GM23338 (cell line): Measurements from ENCODE around the gene CHN2. TPM values are rescaled to one million over a fixed set of nuclear protein-coding genes. Genes with fewer than 3 reads are reported as not detected.

Experiments used
- ATAC-seq: fragments of 200-7000 bp; cut with Tn5 transposase; 3 replicates; pipeline ENCODE4 v1.9.1; 2020
- DNase-seq: peaks from one replicate; pipeline ENCODE4 v3.0.0-alpha.2; 2015; ENCODE audit warnings: low spot score
- H2AFZ ChIP-seq: fragments of 200-600 bp; sonication (generic); 2 replicates; pipeline ENCODE4 v1.8.0; 2016; ENCODE audit warnings: antibody characterized with exemption, mild to moderate bottlenecking, moderate library complexity
- H3F3A ChIP-seq: fragments of 200-600 bp; sonication (generic); replicated peaks from 2 replicates; pipeline ENCODE4 v1.8.0; 2017; ENCODE audit warnings: antibody characterized with exemption, mixed run types, low read depth
- H3K27ac ChIP-seq: fragments of 200-600 bp; sonication (generic); 2 replicates; pipeline ENCODE4 v1.6.1; 2016; ENCODE audit warnings: low read depth
- H3K27me3 ChIP-seq: fragments of 200-600 bp; sonication (generic); 2 replicates; pipeline ENCODE4 v1.8.0; 2016; ENCODE audit warnings: mild to moderate bottlenecking, mixed run types, moderate library complexity; ENCODE audit not compliant: insufficient read depth
- H3K36me3 ChIP-seq: fragments of 200-600 bp; sonication (generic); 2 replicates; pipeline ENCODE4 v1.8.0; 2016; ENCODE audit warnings: mild to moderate bottlenecking; ENCODE audit not compliant: insufficient read depth
- H3K4me1 ChIP-seq: fragments of 200-600 bp; sonication (generic); 2 replicates; pipeline ENCODE4 v1.8.0; 2016; ENCODE audit warnings: mild to moderate bottlenecking, moderate library complexity; ENCODE audit not compliant: insufficient read depth
- H3K4me2 ChIP-seq: fragments of 200-600 bp; sonication (generic); 2 replicates; pipeline ENCODE4 v1.7.1; 2017; ENCODE audit warnings: mixed run types
- H3K4me3 ChIP-seq: fragments of 200-600 bp; sonication (generic); 2 replicates; pipeline ENCODE4 v1.6.1; 2016; ENCODE audit warnings: mixed run types
- H3K79me2 ChIP-seq: fragments of 200-600 bp; sonication (generic); replicated peaks from 2 replicates; pipeline ENCODE4 v1.8.0; 2017; ENCODE audit warnings: mild to moderate bottlenecking; ENCODE audit not compliant: insufficient read depth
- H3K9me2 ChIP-seq: fragments of 200-600 bp; sonication (generic); 2 replicates; pipeline ENCODE4 v1.8.0; 2017; ENCODE audit not compliant: insufficient read depth
- H4K20me1 ChIP-seq: fragments of 200-600 bp; sonication (generic); replicated peaks from 2 replicates; pipeline ENCODE4 v1.8.0; 2017; ENCODE audit warnings: mild to moderate bottlenecking; ENCODE audit not compliant: insufficient read depth
- H3K27ac Mint-ChIP-seq: 2 replicates; pipeline ENCODE4 v1.8.0; 2020; ENCODE audit warnings: inconsistent platforms, mild to moderate bottlenecking, moderate library complexity, mixed read lengths
- H3K27me3 Mint-ChIP-seq: 3 replicates; pipeline ENCODE4 v1.8.0; 2022; ENCODE audit warnings: low read depth, mild to moderate bottlenecking, moderate library complexity, mixed read lengths, inconsistent platforms; ENCODE audit not compliant: insufficient read depth, poor library complexity
- H3K36me3 Mint-ChIP-seq: 3 replicates; pipeline ENCODE4 v1.8.0; 2021; ENCODE audit warnings: low read depth, mild to moderate bottlenecking, inconsistent platforms, moderate library complexity, mixed read lengths
- H3K4me1 Mint-ChIP-seq: 3 replicates; pipeline ENCODE4 v1.8.0; 2020; ENCODE audit warnings: mild to moderate bottlenecking, inconsistent platforms, mixed read lengths
- H3K4me3 Mint-ChIP-seq: 3 replicates; pipeline ENCODE4 v1.8.0; 2021; ENCODE audit warnings: moderate library complexity, mild to moderate bottlenecking, inconsistent platforms, mixed read lengths
- H3K9me3 Mint-ChIP-seq: 3 replicates; pipeline ENCODE4 v1.8.0; 2020; ENCODE audit warnings: moderate library complexity, mild to moderate bottlenecking, inconsistent platforms, mixed read lengths
- CREB1 ChIP-seq: fragments of 250-450 bp; sonication (Bioruptor Pico); IDR thresholded peaks from 2 replicates; pipeline ENCODE4 v1.5.0; 2020; ENCODE audit warnings: low read depth, mild to moderate bottlenecking, moderate library complexity
- EZH2 ChIP-seq: fragments of 200-600 bp; sonication (generic); IDR thresholded peaks from one replicate; pipeline ENCODE4 v1.8.0; 2017; ENCODE audit warnings: antibody characterized with exemption, mild to moderate bottlenecking, low read depth; ENCODE audit not compliant: unreplicated experiment
- EZH2phosphoT487 ChIP-seq: fragments of 200-600 bp; sonication (generic); IDR thresholded peaks from one replicate; pipeline ENCODE4 v1.8.1; 2018; ENCODE audit warnings: antibody characterized with exemption; ENCODE audit not compliant: unreplicated experiment
- JUNB ChIP-seq: IDR thresholded peaks from one replicate; pipeline ENCODE4 v1.6.1; 2016; ENCODE audit warnings: antibody characterized with exemption; ENCODE audit not compliant: unreplicated experiment
- NANOG ChIP-seq: IDR thresholded peaks from 2 replicates; pipeline ENCODE4 v1.6.1; 2016; ENCODE audit warnings: antibody characterized with exemption, borderline replicate concordance
- POLR2AphosphoS5 ChIP-seq: IDR thresholded peaks from 2 replicates; pipeline ENCODE4 v1.6.1; 2016; ENCODE audit warnings: antibody characterized with exemption, low read depth
- STAT1 ChIP-seq: IDR thresholded peaks from one replicate; pipeline ENCODE4 v1.6.1; 2016; ENCODE audit warnings: antibody characterized with exemption; ENCODE audit not compliant: unreplicated experiment
- ZNF114 ChIP-seq: fragments of 250-450 bp; sonication (Bioruptor Pico); IDR thresholded peaks from 2 replicates; pipeline ENCODE4 v1.5.0; 2020; ENCODE audit warnings: mild to moderate bottlenecking, moderate library complexity
- ZNF331 ChIP-seq: fragments of 250-450 bp; sonication (Bioruptor Pico); IDR thresholded peaks from 2 replicates; pipeline ENCODE4 v1.5.0; 2020; ENCODE audit warnings: low read depth, mild to moderate bottlenecking, moderate library complexity
- polyA plus RNA-seq: library from polyadenylated mRNA; unstranded; fragments of >200 nt; fragmentation: Nextera tagmentation; extraction: Ambion mirVana; gene quantifications from 2 replicates; pipeline ENCODE4 v1.2.1, GENCODE V29; 2016
- total RNA-seq: library from RNA; depleted of rRNA; stranded (reverse); fragments of >200 nt; shearing (Covaris generic); gene quantifications from 2 replicates; pipeline ENCODE4 v1.2.3, GENCODE V29; 2014
- TF ChIP-seq, protein P1 (sequence below): IDR thresholded peaks from one replicate; pipeline ENCODE4 v1.6.1; 2018; ENCODE audit warnings: antibody characterized with exemption; ENCODE audit not compliant: unreplicated experiment
- TF ChIP-seq, protein P2 (sequence below): fragments of 250-450 bp; sonication (Bioruptor Pico); IDR thresholded peaks from 2 replicates; pipeline ENCODE4 v1.5.0; 2020; ENCODE audit warnings: mild to moderate bottlenecking, moderate library complexity
- TF ChIP-seq, protein P3 (sequence below), 2 experiments: fragments of 200-600 bp in 1 of 2; sonication (generic) in 1 of 2; conservative IDR thresholded peaks; 2 replicates each; pipeline versions ENCODE4 v1.5.1 to v1.6.1; 2016 to 2017; ENCODE audit warnings: antibody characterized with exemption in 2 of 2, low read depth in 2 of 2, mild to moderate bottlenecking in 2 of 2, moderate library complexity in 1 of 2
- TF ChIP-seq, protein P4 (sequence below): IDR thresholded peaks from 2 replicates; pipeline ENCODE4 v1.6.1; 2016; ENCODE audit warnings: antibody characterized with exemption

Gene CHN2
- total and polyA plus RNA-seq, 2 experiments from 2014 or later, result 6.1 to 7.5 TPM

DNA sequence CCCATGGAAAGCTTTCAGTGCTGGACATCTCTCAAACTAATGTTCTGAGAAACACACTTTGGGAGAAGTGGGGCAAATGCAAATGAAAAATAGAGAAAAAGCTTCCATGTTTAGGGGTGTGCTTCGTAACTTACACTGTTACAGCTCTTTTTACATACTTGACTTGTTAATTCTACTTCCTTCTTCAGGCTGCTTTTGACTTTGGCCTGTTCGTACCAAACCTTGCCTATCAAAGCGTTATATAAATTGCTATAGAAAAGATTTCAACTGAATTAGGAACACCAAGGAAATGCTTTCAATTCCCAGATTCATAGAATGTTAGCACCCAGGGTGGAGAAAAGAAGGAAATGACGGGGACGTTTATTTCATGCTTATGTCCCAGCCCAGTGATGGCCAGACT, 228.3 kb downstream of the CHN2 start:
- TF ChIP-seq, protein P1, sequence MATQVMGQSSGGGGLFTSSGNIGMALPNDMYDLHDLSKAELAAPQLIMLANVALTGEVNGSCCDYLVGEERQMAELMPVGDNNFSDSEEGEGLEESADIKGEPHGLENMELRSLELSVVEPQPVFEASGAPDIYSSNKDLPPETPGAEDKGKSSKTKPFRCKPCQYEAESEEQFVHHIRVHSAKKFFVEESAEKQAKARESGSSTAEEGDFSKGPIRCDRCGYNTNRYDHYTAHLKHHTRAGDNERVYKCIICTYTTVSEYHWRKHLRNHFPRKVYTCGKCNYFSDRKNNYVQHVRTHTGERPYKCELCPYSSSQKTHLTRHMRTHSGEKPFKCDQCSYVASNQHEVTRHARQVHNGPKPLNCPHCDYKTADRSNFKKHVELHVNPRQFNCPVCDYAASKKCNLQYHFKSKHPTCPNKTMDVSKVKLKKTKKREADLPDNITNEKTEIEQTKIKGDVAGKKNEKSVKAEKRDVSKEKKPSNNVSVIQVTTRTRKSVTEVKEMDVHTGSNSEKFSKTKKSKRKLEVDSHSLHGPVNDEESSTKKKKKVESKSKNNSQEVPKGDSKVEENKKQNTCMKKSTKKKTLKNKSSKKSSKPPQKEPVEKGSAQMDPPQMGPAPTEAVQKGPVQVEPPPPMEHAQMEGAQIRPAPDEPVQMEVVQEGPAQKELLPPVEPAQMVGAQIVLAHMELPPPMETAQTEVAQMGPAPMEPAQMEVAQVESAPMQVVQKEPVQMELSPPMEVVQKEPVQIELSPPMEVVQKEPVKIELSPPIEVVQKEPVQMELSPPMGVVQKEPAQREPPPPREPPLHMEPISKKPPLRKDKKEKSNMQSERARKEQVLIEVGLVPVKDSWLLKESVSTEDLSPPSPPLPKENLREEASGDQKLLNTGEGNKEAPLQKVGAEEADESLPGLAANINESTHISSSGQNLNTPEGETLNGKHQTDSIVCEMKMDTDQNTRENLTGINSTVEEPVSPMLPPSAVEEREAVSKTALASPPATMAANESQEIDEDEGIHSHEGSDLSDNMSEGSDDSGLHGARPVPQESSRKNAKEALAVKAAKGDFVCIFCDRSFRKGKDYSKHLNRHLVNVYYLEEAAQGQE, result no peak
- TF ChIP-seq STAT1 (no peak), ZNF114 (no peak), ZNF331 (CRISPR knock-in tag) (no peak), POLR2AphosphoS5 (no peak), CREB1 (CRISPR knock-in tag) (no peak), EZH2phosphoT487 (no peak), JUNB (no peak), EZH2 (no peak), NANOG (no peak)
- TF ChIP-seq, protein P2, sequence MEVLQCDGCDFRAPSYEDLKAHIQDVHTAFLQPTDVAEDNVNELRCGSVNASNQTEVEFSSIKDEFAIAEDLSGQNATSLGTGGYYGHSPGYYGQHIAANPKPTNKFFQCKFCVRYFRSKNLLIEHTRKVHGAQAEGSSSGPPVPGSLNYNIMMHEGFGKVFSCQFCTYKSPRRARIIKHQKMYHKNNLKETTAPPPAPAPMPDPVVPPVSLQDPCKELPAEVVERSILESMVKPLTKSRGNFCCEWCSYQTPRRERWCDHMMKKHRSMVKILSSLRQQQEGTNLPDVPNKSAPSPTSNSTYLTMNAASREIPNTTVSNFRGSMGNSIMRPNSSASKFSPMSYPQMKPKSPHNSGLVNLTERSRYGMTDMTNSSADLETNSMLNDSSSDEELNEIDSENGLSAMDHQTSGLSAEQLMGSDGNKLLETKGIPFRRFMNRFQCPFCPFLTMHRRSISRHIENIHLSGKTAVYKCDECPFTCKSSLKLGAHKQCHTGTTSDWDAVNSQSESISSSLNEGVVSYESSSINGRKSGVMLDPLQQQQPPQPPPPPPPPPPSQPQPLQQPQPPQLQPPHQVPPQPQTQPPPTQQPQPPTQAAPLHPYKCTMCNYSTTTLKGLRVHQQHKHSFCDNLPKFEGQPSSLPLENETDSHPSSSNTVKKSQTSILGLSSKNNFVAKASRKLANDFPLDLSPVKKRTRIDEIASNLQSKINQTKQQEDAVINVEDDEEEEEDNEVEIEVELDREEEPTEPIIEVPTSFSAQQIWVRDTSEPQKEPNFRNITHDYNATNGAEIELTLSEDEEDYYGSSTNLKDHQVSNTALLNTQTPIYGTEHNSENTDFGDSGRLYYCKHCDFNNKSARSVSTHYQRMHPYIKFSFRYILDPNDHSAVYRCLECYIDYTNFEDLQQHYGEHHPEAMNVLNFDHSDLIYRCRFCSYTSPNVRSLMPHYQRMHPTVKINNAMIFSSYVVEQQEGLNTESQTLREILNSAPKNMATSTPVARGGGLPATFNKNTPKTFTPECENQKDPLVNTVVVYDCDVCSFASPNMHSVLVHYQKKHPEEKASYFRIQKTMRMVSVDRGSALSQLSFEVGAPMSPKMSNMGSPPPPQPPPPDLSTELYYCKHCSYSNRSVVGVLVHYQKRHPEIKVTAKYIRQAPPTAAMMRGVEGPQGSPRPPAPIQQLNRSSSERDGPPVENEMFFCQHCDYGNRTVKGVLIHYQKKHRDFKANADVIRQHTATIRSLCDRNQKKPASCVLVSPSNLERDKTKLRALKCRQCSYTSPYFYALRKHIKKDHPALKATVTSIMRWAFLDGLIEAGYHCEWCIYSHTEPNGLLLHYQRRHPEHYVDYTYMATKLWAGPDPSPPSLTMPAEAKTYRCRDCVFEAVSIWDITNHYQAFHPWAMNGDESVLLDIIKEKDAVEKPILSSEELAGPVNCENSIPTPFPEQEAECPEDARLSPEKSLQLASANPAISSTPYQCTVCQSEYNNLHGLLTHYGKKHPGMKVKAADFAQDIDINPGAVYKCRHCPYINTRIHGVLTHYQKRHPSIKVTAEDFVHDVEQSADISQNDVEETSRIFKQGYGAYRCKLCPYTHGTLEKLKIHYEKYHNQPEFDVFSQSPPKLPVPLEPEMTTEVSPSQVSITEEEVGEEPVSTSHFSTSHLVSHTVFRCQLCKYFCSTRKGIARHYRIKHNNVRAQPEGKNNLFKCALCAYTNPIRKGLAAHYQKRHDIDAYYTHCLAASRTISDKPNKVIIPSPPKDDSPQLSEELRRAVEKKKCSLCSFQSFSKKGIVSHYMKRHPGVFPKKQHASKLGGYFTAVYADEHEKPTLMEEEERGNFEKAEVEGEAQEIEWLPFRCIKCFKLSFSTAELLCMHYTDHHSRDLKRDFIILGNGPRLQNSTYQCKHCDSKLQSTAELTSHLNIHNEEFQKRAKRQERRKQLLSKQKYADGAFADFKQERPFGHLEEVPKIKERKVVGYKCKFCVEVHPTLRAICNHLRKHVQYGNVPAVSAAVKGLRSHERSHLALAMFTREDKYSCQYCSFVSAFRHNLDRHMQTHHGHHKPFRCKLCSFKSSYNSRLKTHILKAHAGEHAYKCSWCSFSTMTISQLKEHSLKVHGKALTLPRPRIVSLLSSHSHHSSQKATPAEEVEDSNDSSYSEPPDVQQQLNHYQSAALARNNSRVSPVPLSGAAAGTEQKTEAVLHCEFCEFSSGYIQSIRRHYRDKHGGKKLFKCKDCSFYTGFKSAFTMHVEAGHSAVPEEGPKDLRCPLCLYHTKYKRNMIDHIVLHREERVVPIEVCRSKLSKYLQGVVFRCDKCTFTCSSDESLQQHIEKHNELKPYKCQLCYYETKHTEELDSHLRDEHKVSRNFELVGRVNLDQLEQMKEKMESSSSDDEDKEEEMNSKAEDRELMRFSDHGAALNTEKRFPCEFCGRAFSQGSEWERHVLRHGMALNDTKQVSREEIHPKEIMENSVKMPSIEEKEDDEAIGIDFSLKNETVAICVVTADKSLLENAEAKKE (CRISPR knock-in tag), result no peak
- TF ChIP-seq, protein P3, sequence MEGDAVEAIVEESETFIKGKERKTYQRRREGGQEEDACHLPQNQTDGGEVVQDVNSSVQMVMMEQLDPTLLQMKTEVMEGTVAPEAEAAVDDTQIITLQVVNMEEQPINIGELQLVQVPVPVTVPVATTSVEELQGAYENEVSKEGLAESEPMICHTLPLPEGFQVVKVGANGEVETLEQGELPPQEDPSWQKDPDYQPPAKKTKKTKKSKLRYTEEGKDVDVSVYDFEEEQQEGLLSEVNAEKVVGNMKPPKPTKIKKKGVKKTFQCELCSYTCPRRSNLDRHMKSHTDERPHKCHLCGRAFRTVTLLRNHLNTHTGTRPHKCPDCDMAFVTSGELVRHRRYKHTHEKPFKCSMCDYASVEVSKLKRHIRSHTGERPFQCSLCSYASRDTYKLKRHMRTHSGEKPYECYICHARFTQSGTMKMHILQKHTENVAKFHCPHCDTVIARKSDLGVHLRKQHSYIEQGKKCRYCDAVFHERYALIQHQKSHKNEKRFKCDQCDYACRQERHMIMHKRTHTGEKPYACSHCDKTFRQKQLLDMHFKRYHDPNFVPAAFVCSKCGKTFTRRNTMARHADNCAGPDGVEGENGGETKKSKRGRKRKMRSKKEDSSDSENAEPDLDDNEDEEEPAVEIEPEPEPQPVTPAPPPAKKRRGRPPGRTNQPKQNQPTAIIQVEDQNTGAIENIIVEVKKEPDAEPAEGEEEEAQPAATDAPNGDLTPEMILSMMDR (conservative IDR thresholded peaks at IDR 0.05; ENCODE audit: low read depth in 2 of 2), result no peak
- TF ChIP-seq, protein P4, sequence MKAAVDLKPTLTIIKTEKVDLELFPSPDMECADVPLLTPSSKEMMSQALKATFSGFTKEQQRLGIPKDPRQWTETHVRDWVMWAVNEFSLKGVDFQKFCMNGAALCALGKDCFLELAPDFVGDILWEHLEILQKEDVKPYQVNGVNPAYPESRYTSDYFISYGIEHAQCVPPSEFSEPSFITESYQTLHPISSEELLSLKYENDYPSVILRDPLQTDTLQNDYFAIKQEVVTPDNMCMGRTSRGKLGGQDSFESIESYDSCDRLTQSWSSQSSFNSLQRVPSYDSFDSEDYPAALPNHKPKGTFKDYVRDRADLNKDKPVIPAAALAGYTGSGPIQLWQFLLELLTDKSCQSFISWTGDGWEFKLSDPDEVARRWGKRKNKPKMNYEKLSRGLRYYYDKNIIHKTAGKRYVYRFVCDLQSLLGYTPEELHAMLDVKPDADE, result no peak
- no peaks in the 10 kb centered on the region for H3K27me3 ChIP-seq
- Mint-ChIP-seq H3K9me3 (no peaks in the 10 kb centered on the region), H3K36me3 (no peaks in the 10 kb centered on the region), H3K27ac (no peak overlapping the region), H3K4me3 (no peak overlapping the region), H3K4me1 (peaks cover 10% of the 10 kb centered on the region), H3K27me3 (no peaks in the 10 kb centered on the region)
- no peaks in the 10 kb centered on the region for H3K9me2 ChIP-seq
- no peaks in the 10 kb centered on the region for H4K20me1 ChIP-seq
- no peaks in the 10 kb centered on the region for H3K4me1 ChIP-seq
- no peak overlapping the region for H3K4me3 ChIP-seq
- no peaks in the 10 kb centered on the region for H3K36me3 ChIP-seq
- H2AFZ ChIP-seq, result no peak overlapping the region
- DNase-seq (no peak), ATAC-seq (no peak)
- H3K27ac ChIP-seq, result no peak overlapping the region
- H3K4me2 ChIP-seq, result no peak overlapping the region
- H3F3A ChIP-seq, result no peaks in the 10 kb centered on the region
- H3K79me2 ChIP-seq, result no peaks in the 10 kb centered on the region
